SJCRH30 (cell line): Measurements from ENCODE around the gene NOC2L. TPM values are rescaled to one million over a fixed set of nuclear protein-coding genes. Genes with fewer than 3 reads are reported as not detected.

ENCODE experiments used
- DNase-seq, 2 experiments: peaks; one replicate each; pipeline ENCODE4 v3.0.0-alpha.2; 2015 to 2020
- H3K27ac ChIP-seq: fragments of 250-450 bp; sonication (Bioruptor Pico); 2 replicates; pipeline ENCODE4 v1.5.1; 2020; ENCODE audit warnings: mild to moderate bottlenecking, moderate library complexity
- H3K27me3 ChIP-seq: fragments of 250-450 bp; sonication (Bioruptor Pico); 2 replicates; pipeline ENCODE4 v1.5.1; 2020; ENCODE audit warnings: mild to moderate bottlenecking, moderate library complexity
- H3K36me3 ChIP-seq: fragments of 250-450 bp; sonication (Bioruptor Pico); 2 replicates; pipeline ENCODE4 v1.5.1; 2020; ENCODE audit warnings: mild to moderate bottlenecking, moderate library complexity
- H3K4me1 ChIP-seq: fragments of 250-450 bp; sonication (Bioruptor Pico); 2 replicates; pipeline ENCODE4 v1.5.1; 2020; ENCODE audit warnings: mild to moderate bottlenecking, moderate library complexity
- H3K4me3 ChIP-seq: fragments of 250-450 bp; sonication (Bioruptor Pico); 2 replicates; pipeline ENCODE4 v1.5.1; 2020; ENCODE audit warnings: mild to moderate bottlenecking, moderate library complexity
- H3K9me3 ChIP-seq: fragments of 250-450 bp; sonication (Bioruptor Pico); replicated peaks from 2 replicates; pipeline ENCODE4 v1.5.1; 2020; ENCODE audit warnings: mild to moderate bottlenecking, moderate library complexity
- total RNA-seq: library from RNA; depleted of rRNA; stranded (reverse); fragments of >200 nt; shearing (Covaris generic); gene quantifications from 2 replicates; pipeline ENCODE4 v1.2.3, GENCODE V29; 2014

The NOC2L gene
- total RNA-seq, 1 experiment from 2014 or later, result 147 TPM

- DNase-seq, result no peak
- Histone ChIP-seq H3K27ac (no peak overlapping the region), H3K4me1 (peaks cover 41% of the 10 kb centered on the region)
These were observed 28.4 kb downstream of the NOC2L start for GRCh38 chr1:930633-931138.

GRCh38 chr1:929712-930632 is 29.1 kb downstream of the NOC2L start:
- H3K36me3 ChIP-seq, result no peaks in the 10 kb centered on the region; the same call in 1 of the 2 replicates
- peaks cover 34% of the 10 kb centered on the region for H3K4me1 ChIP-seq
- H3K9me3 ChIP-seq, result no peaks in the 10 kb centered on the region
- no peak overlapping the region for H3K4me3 ChIP-seq
- no peaks in the 10 kb centered on the region for H3K27me3 ChIP-seq
- H3K27ac ChIP-seq, result no peak overlapping the region
- no peak for DNase-seq

More at GRCh38 chr1:930633-931138, 28.4 kb downstream of the NOC2L start:
- Histone ChIP-seq H3K9me3 (no peaks in the 10 kb centered on the region), H3K4me3 (no peak overlapping the region), H3K27me3 (no peaks in the 10 kb centered on the region), H3K36me3 (no peaks in the 10 kb centered on the region; the same call in 1 of the 2 replicates)

DNA sequence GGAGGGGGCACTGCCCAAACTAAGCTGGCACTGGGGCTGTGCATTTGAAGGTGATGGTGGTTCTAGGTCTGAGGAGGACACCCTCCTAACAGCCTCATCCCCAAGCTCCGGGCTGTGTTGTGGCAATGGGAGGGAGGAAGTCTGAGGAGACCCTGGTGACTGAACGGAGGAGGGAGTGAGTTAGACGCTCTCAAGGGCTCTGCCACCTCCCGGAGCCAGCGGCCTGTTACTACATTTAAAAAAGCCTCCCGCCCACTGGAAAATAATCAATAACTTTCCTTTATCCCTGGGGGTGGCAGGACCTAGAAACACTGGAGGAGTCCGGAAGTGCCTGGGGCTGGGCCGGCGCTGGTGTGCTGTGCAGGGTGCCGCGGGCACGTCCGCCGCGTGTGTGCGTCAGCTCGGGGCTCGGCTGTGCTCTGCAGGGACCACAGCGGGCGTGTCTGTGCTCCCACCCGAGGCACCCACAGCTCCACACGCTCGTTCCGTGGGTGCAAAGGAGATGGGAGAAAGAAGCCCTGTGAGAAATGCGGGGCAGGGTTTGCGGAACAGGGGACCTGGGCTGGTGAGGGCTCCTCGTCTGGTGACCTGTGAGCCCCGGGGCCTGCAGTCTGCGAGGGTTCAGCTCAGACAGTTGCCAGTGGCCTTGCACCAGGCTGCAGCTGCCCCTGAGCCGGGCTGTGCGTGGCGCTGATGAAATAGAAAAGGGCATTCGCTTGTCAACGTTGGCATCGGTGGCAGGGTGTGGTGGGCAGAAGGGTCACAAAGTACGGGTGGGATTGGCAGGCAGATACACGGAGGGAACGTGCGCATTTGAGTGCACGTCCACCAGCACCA is 30.0 kb downstream of the NOC2L start:
- Histone ChIP-seq H3K36me3 (no peaks in the 10 kb centered on the region; the same call in 1 of the 2 replicates), H3K9me3 (no peaks in the 10 kb centered on the region), H3K27ac (no peak overlapping the region), H3K4me1 (peaks cover 32% of the 10 kb centered on the region), H3K4me3 (no peak overlapping the region), H3K27me3 (no peaks in the 10 kb centered on the region)
- no peak for DNase-seq

DNA sequence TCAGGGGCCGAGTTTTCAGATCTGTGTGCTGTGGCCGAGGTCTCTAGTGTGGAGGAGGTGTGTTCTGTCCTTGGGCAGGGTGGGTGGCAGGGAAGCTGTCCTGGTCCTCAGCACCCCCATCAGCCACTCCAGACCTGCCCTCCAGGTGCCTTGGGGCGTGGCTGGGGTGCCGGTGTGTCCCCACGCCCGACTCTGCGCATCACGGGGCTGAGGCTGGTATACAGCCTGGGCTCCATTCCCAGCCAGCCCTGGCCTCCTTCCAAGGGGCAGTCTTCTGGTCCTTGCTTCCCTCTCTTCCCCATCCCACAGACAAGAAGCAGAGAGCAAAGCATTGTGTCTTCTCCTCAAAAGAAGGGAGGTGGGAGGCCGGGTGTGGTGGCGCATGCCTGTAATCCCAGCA is 31.3 kb downstream of the NOC2L start:
- H3K27me3 ChIP-seq, result no peaks in the 10 kb centered on the region
- no peaks in the 10 kb centered on the region for H3K9me3 ChIP-seq
- DNase-seq, result no peak
- H3K36me3 ChIP-seq, result no peaks in the 10 kb centered on the region; the same call in 1 of the 2 replicates
- peaks cover 26% of the 10 kb centered on the region for H3K4me1 ChIP-seq
- H3K4me3 ChIP-seq, result no peak overlapping the region
- H3K27ac ChIP-seq, result no peak overlapping the region

- peaks cover 21% of the 10 kb centered on the region for H3K4me1 ChIP-seq
- no peak overlapping the region for H3K27ac ChIP-seq
- H3K4me3 ChIP-seq, result no peak overlapping the region
- H3K9me3 ChIP-seq, result no peaks in the 10 kb centered on the region
- H3K27me3 ChIP-seq, result no peaks in the 10 kb centered on the region
- DNase-seq, result no peak
- H3K36me3 ChIP-seq, result no peaks in the 10 kb centered on the region; the same call in 1 of the 2 replicates
These were observed 31.8 kb downstream of the NOC2L start for GRCh38 chr1:927234-927633.

DNA sequence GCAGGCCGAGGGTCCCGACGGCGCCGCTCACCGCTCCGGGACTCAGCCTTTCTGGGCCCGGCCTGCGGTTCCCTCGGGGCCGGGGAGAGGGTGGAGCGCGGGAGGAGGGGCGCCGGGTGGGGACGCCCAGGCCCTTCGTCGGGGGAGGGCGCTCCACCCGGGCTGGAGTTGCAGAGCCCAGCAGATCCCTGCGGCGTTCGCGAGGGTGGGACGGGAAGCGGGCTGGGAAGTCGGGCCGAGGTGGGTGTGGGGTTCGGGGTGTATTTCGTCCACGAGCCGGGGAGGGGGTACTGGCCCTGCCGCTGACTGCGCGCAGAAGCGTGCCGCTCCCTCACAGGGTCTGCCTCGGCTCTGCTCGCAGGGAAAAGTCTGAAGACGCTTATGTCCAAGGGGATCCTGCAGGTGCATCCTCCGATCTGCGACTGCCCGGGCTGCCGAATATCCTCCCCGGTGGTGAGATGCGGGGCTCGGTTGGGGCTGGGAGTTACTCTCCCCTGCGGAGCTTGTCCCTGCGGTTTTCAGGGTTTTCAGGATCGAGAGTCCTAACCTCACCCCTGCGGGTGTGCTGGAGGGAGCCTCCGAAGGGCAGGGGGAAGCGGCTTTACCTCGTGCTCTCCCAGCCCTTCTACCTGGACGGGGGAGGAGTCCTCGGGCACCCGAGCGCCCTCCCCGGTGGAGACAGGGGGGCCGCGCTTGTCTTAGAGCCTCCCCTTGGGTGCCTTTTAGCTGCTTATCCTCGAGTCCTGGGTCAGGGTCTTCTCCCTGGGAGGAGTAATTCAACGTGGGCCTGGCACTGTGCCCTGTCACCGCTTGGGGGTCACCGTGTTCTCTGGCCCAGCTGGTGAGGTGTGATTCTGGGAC is 33.3 kb downstream of the NOC2L start:
- no peaks in the 10 kb centered on the region; the same call in 1 of the 2 replicates for H3K36me3 ChIP-seq
- peak; percentile 68 to 70 for DNase-seq
- peaks cover 16% of the 10 kb centered on the region for H3K4me1 ChIP-seq
- H3K27ac ChIP-seq, result no peak overlapping the region
- H3K9me3 ChIP-seq, result no peaks in the 10 kb centered on the region
- H3K27me3 ChIP-seq, result no peaks in the 10 kb centered on the region
- peak overlapping the region; percentile 69 for H3K4me3 ChIP-seq

GRCh38 chr1:924656-925560 is 34.1 kb downstream of the NOC2L start:
- Histone ChIP-seq H3K4me3 (peak overlapping the region; percentile 69), H3K4me1 (peaks cover 17% of the 10 kb centered on the region), H3K27ac (peak overlapping the region; percentile 8; the same call in 1 of the 2 replicates), H3K9me3 (no peaks in the 10 kb centered on the region), H3K27me3 (no peaks in the 10 kb centered on the region), H3K36me3 (no peaks in the 10 kb centered on the region)
- peak; percentile 67 to 71 for DNase-seq

GRCh38 chr1:923991-924655 is 34.9 kb downstream of the NOC2L start:
- no peak overlapping the region; the same call in 1 of the 2 replicates for H3K27ac ChIP-seq
- no peaks in the 10 kb centered on the region for H3K9me3 ChIP-seq
- H3K27me3 ChIP-seq, result peaks cover 4% of the 10 kb centered on the region; the same call in 1 of the 2 replicates
- peak overlapping the region; percentile 69 for H3K4me3 ChIP-seq
- peaks cover 20% of the 10 kb centered on the region for H3K4me1 ChIP-seq
- no peak for DNase-seq
- H3K36me3 ChIP-seq, result no peaks in the 10 kb centered on the region

DNA sequence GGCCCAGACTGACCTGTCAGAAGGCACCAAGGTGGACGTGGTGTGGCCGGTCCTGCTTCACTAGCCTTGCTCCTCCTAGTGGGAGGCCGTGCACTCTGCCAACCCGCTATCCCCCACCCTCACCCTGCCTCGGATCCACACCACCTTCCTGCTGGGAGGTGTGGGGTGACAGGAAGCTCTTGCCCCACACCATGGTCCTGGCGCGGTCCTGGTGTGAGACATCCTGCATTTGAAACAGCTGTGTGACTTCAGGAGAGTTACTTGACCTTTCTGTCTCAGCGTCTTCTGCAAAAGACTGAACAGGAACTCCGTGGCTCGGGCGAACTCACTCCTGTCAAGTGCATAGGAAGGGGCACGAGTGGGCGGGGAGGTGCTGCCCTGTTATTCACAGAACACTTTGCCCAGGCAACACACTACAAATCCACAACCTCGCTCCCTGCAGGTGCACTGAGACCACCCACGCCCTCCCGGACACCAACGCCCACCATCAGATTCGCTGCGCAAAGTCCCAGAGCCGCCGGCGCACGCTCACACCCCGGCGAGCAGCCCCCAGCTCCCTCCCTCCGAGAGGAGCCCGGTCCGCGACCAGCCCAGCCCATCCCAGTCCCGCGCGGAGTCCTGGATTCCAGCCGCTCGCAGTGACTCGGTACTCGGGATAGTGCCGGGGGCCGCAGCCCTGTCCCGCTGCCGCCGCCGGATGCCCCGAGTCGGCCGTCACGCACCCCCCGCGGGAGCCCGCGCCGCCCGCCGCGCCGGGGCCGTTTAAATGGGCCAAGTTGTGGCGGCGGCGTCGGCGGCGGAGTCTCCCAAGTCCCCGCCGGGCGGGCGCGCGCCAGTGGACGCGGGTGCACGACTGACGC is 35.7 kb downstream of the NOC2L start, which contains the start of gene SAMD11:
SAMD11 (plus strand) TSS at position 793 of the 860 bp plus-strand sequence. CDS start 509 bp downstream, outside the sequence.
- DNase-seq, result peak; percentile 84 to 86
- Histone ChIP-seq H3K27me3 (peaks cover 10% of the 10 kb centered on the region), H3K27ac (peak within 1 kb of the TSS; percentile 8; the same call in 1 of the 2 replicates), H3K36me3 (no peaks in the 10 kb centered on the region), H3K4me3 (peak within 1 kb of the TSS; percentile 69), H3K9me3 (no peaks in the 10 kb centered on the region), H3K4me1 (peaks cover 20% of the 10 kb centered on the region)

DNA sequence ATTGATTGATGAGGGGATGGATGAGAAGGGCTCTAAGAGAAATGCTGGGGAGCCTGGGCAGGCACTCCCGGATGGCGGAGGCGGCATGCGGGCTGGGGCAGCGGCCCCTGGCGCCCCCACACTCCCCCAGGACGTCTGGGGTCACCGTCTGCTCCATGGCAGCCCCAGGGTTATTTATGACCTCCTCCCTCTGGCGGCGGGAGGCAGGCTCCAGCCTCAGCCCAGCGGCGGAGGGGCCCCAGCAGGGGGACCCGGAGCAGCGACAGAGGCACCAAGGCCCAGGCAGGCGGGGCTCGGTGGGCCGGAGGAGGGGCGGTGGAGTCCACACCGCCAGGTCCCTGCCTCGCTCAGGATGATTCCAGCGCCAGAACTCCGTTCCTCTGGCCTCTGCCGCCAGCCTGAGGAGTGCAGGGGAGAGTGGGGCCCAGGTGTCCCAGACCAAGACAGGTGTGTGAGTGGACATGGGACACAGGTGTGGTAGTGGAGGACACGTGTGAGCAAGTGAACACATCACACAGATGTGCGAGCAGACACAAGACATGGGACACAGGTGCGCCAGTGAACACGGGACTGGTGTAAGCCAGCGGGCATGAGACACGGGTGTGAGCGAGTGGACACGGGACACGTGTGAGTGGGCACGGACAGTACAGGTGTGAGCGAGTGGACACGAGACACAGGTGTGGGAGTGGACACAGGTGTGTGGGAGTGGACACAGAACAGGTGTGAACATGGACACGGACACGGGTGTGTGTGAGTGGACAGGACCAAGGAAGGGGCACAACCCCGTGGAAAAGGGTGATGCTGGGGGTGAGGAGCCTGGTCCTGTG is 37.8 kb downstream of the NOC2L start:
- peak; percentile 81 to 86 for DNase-seq
- H3K27me3 ChIP-seq, result peaks cover 31% of the 10 kb centered on the region
- H3K36me3 ChIP-seq, result no peaks in the 10 kb centered on the region
- H3K27ac ChIP-seq, result no peak overlapping the region
- H3K4me1 ChIP-seq, result peaks cover 35% of the 10 kb centered on the region
- H3K9me3 ChIP-seq, result no peaks in the 10 kb centered on the region
- H3K4me3 ChIP-seq, result peak overlapping the region; percentile 3; the same call in 1 of the 2 replicates

DNA sequence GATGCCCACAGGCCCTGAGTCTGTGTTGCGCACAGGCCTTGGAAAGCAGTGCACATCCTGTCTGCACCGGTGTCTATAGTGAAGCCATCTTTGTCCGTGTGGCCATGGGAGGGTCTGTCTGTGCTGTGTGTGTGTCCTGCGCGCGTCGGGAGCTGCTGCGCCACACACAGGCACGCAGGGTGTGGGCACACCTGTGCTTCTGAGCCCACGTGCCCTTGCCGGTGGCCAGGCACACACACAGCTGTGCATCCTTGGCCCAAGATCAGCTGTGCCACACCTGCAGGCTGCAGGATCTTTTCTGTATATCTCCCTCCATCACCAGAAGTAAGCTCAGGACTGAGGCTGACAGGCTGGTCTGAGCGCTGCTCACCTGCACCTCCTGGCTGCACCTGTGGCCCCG is 38.5 kb downstream of the NOC2L start:
- Histone ChIP-seq H3K27ac (no peak overlapping the region), H3K9me3 (no peaks in the 10 kb centered on the region), H3K4me1 (peaks cover 35% of the 10 kb centered on the region), H3K4me3 (no peak overlapping the region), H3K36me3 (no peaks in the 10 kb centered on the region), H3K27me3 (peaks cover 38% of the 10 kb centered on the region)
- no peak for DNase-seq
